GM12872 (cell line): ENCODE measurements around the gene SLC6A9.

Source experiments
- TF ChIP-seq, protein P1 (sequence below): IDR thresholded peaks from 3 replicates; pipeline ENCODE4 v1.5.1; 2011; ENCODE audit warnings: low read depth, mild to moderate bottlenecking, low read length, moderate library complexity; ENCODE audit not compliant: insufficient read depth

Gene SLC6A9

DNA sequence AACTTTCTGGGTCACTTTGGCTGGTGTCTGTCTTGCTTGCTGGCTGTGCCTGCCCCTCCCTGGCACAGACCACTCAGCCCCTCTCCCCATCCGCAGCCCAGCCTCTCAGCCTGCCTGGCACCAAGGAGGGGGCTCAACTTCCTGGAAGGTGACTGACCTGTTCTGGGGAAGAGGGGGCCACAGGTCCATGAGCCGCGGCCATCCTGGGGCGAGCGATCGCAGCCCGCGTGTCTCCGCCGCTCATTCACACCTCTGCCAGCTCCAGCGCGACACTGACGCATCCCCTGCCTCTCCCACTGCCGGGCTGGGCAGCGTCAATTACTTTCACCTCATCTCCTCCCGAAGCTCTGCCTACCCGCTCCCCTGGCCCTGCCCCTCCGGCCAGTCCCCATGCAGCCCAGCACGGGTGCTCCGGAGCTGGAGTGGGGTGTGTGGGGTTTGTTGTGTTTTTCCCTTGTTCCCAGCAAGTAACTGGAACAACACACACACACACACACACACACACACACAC lies 14.3 kb downstream of the SLC6A9 start:
- TF ChIP-seq, protein P1, sequence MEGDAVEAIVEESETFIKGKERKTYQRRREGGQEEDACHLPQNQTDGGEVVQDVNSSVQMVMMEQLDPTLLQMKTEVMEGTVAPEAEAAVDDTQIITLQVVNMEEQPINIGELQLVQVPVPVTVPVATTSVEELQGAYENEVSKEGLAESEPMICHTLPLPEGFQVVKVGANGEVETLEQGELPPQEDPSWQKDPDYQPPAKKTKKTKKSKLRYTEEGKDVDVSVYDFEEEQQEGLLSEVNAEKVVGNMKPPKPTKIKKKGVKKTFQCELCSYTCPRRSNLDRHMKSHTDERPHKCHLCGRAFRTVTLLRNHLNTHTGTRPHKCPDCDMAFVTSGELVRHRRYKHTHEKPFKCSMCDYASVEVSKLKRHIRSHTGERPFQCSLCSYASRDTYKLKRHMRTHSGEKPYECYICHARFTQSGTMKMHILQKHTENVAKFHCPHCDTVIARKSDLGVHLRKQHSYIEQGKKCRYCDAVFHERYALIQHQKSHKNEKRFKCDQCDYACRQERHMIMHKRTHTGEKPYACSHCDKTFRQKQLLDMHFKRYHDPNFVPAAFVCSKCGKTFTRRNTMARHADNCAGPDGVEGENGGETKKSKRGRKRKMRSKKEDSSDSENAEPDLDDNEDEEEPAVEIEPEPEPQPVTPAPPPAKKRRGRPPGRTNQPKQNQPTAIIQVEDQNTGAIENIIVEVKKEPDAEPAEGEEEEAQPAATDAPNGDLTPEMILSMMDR, result no peak

DNA sequence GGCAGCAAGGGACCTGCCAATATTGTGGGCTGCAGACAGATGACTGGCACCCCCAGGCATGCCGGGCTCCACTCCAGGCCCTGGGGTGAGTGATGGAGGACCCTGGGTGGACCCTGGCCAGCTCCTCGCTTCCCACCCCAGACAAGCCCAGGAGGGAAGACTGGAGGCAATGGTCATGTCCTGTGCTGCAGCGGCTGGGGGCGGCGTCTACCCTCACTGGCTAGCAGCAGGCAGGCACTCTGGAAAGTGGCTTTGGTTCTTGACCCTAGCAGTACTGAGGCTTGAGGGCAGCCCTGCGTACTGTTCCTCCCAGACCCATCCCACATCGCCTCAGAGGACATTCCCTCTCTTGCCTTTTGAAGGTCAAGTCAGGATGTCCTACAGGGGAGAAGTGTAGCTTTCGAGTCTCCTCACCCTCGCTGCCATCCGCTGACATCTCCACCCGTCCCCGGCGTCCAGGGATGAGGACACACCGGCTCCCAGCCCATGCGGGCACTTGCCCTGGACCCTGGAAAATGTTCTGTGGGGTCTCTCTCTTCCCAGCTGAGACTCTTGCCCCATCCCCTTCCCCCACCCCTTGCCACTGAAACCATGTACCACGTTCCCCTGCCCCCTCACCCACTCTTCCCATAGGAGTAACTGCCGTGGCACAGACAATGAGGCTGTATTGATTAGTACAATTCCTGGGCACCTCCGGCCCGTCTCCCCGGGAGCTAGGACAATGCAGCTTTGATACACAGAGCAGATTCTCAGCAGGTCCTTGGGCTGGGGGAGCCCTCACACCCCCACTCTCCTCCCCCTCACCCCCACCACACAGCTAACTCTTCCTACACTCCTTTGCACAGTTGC lies 15.0 kb downstream of the SLC6A9 start:
- TF ChIP-seq, protein P1, result no peak

DNA sequence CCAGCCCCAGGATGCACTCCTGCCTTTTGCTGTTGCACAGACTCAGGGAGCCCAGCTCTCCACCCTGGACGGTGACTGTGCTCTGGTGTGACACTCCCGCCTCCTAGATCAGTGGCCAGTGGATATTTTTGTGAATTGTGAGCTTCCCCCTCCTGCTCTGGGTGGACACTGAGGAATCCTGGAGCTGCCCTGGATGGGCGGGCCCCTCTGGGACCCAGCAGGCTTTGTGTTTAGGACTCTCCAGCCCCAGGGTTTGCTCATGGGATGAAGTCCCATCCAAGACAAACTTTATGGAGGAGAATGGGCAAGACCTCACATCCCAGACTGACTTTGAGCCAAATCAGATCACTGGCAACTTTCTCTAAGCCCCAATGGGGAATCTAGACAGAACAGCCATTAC lies 16.1 kb downstream of the SLC6A9 start:
- TF ChIP-seq, protein P1, result no peak

DNA sequence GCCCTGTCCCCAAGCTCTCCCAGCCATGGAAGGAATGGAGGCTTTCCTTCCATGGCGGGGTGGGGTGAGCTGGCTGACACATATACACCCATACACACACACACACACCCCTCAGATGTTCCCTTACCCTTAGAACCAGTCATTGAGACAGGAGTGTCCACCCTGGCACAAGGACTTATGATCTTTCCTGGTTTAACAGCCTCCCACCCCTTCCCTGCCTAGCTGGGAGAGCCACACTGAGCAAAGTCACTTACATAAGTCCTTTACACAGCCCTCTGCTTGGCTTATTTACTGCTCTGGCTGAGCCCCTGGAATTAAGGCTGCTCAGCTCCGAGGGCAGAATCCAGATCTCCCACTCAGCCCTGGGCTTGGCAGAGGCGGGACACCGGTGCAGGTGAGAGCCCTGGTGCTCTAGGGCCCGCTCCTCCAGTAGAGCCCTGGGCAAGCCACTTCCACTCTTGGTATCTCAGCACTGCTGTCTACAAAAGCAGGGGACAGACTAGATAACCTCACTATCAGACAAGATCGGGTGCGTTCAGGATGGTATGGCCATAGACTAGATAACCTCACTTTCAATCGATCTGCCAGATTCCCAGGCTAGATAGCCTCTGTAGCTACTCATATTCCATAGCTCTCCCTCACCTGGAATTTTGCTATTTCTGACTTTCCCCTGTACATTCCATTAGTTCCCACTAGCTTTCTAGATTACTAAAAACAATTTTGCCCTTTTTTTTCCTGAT lies 16.7 kb downstream of the SLC6A9 start:
- TF ChIP-seq, protein P1, result no peak

DNA sequence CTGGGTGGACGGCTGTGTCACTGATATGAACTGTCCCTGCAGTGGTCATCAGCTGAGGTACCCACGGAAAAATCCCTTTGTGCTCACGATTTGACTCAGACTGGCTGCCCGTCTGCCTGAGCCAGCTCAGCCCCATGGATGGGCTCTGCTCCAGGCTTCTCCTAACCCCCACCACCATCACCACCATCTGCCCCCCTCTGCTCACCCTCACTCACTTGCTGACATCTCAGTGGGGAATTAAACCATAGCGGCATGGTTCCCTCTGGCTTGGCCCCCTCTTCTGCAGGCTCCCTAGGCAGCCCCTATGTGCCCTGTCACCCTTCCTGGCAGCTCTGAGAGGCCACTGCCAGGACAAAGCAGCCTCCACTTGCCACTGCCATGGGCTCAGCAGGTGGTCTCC lies 17.3 kb downstream of the SLC6A9 start:
- TF ChIP-seq, protein P1, result no peak

DNA sequence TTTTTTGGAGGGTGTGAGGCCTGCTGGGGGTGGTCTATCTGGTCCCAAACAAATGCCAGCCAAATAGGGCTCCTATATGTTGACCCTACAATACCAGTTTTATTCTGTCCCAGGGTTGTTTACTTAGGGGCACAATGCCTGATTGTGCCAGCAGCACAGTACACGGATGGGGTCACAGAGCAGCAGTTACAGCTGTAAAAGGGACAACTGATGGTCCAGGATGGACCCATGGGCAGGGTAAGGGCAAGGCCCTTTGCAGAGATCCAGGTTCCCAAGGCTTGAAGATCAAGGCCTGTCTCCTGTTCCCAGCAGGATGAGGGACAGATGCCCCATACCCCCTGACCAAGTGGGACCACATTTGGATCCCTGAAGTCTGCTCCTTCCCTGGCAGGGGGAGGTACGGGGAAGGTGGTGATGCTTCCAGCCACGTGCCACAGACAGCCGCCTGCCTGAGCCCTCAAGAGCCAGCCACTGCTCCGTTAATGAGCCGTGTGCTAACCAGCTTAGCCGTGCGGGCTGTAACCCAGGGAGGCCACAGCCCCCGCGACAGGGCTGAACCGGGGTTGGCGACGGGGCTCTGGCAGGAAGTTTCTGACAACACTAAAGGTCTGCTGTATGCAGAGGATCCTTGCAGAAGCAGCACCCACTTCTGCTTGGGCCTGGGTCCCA lies 18.2 kb downstream of the SLC6A9 start:
- TF ChIP-seq, protein P1, result no peak

DNA sequence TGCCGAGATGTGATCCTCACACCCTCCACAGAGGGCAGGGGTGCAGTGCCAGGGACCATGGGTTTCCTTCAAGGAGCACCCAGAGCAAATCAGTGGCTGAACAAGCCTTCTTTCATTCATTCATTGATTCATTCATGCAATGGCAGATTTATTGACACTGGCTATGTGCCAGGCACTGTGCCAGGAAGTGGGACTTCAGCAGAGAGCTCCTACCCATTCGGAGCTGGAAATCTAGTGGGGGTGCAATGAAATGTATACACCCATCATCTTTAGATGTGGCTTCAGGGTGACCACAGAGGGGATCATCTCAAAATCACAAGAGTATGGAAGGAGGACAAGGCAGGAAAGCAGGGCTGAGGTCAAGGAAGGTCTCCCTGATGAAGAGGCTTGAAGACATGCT lies 18.9 kb downstream of the SLC6A9 start:
- TF ChIP-seq, protein P1, result no peak
